HL-60/S4 (cell line): Measurements from ENCODE around the gene VTCN1.
"Not testable (repeated sequence)": the region's sequence is repeated elsewhere in the genome, so short reads cannot be mapped to it uniquely, and the experiment has no call there.

Experiments
- in situ Hi-C: fragments of 300-500 bp; cut with MboI; formaldehyde crosslinking; loops from 2 replicates; pipeline ENCODE4 v1.14.3; 2022; ENCODE audit warnings: low sequenced_read_pairs

The VTCN1 gene

DNA sequence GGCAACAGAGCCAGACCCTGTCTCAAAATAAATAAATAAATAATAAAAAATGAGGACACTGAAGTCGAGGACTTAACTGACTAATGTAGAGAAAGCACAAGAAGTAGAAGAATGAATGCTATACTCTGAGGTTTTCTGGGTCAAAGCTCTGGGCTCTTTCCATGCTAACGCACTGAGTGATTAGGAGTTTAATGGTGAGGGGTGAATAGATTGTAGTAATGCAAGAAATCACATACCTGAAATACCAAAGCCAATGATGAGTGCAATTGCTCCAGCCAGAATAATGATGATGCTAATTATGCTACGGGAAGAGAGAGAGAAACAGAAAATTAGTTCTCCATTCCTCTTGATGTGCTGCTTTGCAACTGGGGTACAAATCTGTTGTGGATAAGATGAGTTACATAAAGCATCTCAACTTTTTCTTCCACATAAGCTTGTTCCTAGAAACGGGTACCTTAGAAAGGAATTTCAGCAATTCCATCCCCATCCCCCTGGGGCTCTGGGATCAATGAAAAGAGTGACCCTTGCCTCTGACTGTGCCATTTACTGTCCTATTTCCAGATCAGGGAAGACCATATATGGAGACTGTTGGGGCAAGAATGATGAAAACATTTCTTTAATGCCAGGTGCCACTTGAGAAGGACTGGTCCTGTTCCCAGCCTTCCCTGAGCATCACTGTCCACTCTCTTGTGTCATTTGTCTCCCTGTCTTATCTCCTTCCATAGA is 40.7 kb downstream of the VTCN1 start:
- in situ Hi-C loops, result no loop called here

DNA sequence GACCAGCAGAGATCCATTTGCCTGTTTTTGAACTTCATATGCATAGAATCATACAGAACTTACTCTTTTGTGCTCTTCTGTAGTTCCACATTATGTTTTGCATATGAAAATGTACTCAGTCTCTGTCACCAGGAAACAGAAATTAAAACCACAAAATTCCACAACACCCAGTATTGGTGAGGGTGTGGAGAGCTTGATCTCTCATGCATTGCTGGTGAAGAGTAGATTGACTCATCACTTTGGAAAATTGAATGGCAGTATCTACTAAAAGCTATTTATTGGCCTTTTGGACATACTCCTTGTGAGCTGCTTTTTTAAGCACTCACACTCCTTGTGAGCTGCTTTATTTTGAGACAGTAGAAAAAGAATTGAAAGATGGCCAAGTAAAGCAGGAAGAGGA is 43.3 kb downstream of the VTCN1 start:
- in situ Hi-C loops, result no loop called here

DNA sequence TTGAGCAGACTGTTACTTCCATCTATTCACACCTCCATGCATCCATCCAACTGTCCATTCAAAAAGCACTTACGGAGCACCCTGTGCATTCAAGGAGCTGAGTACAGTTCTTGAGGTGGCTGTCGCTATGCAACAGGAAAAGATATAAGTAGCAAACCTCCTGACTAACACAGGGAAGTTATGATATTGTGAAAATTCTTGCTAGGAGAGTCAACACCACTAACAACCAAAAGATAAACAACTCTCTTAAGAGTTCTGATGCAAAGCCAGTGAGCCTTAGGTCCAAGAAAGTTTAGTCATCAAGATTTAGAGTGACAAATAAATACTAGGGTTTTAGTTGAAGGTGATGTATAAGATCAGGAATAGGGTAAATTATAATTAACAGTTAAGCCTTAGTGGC is 44.7 kb downstream of the VTCN1 start:
- in situ Hi-C loops, result no loop called here

DNA sequence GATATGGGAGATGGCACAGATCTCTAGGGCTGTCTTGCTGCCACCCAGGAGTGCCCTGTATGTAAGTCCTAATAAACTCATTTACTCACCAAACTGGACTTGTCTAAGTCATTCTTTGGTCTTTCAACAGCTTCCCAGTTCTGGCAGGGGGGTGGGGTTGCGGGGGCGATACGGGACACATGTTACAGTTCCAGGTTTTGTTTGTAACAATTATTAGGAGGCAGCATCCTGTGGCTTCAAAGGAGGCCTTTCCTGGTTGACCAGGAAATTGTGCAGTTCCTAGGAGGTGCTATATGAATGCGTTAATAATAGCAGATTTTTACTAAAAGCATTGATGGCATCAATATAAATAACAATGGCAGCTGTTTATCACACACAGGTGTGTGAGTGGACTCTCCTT is 46.5 kb downstream of the VTCN1 start:
- in situ Hi-C loops, result no loop called here

- in situ Hi-C loops, result no loop called here
These were observed 47.9 kb downstream of the VTCN1 start for GRCh38 chr1:117162816-117163215.

GRCh38 chr1:117161887-117162286 is 48.8 kb downstream of the VTCN1 start:
- in situ Hi-C loops, result no loop called here

DNA sequence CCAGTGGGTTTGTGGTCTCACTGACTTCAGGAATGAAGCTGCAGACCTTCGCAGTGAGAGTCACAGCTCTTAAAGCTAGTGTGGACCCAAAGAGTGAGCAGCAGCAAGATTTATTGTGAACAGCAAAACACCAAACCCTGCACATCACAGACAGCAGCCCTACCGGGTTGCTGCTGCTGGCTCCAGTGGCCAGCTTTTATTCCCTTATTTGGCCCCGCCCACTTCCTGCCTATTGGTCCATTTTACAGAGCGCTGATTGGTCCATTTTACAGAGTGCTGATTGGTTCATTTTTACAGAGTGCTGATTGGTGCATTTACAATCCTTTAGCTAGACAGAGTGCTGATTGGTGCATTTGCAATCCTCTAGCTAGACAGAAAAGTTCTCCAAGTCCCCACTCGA is 59.4 kb downstream of the VTCN1 start:
- in situ Hi-C loops, result not testable (repeated sequence)

GRCh38 chr1:117150316-117150715 is 60.4 kb downstream of the VTCN1 start:
- in situ Hi-C loops, result no loop called here

DNA sequence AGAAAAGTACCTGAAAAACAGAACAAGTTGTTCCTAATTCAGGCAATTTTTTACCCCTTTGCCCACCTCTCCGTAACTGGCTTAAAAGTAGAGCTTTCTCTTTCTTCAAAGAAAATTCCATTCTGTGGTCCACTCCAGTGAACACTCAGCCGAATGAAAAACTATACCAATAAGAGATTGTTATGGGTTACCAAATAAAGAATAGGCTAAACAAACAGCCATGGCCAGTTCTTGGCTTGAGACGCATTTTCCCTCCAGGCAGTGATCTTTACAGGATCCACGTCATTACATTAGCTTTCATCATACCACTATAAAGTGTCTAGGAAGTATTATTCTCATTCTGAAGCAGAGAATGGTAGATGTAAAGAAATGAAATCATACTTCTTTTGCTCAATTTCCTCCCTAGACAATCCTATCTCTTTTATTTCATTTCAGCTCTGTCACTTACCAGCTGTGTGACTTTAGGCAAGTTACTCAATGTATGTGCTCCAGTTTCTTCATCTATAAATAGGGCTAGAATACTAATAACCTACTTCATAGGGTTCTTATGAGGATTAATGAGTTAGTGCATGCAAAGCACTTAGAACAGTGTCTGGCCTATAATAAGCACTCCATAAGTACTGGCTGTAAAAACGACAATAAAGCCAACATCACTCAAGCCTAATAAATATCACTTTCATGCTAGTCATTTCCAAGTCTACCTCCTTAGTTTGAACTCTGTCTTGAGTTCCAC is 62.7 kb downstream of the VTCN1 start:
- in situ Hi-C loops, result no loop called here

- in situ Hi-C loops, result no loop called here
These were observed 63.3 kb downstream of the VTCN1 start for GRCh38 chr1:117147341-117147831.

GRCh38 chr1:117146575-117147340 is 64.0 kb downstream of the VTCN1 start:
- in situ Hi-C loops, result no loop called here

GRCh38 chr1:117146072-117146471 is 64.7 kb downstream of the VTCN1 start:
- in situ Hi-C loops, result no loop called here

- in situ Hi-C loops, result no loop called here
These were observed 66.9 kb downstream of the VTCN1 start for GRCh38 chr1:117143871-117144270.

DNA sequence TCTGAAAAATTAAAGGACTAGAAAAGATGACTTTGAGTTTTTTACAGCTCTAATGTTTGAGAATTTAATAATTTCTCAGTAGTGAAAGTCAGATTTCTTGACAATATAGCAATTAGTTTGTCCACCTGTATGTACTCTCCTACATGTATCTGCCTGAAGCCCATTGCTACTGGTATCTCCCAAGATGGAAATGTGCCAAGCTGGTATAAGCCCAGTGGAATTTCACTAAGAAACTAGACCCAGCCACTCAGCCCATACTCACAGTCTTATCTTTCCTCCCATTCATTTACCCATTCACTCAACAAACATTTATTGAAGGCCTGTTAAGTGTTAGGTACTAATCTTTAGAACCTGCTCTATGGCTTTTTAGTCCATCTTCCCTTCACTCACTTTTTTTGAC is 67.6 kb downstream of the VTCN1 start:
- in situ Hi-C loops, result no loop called here

DNA sequence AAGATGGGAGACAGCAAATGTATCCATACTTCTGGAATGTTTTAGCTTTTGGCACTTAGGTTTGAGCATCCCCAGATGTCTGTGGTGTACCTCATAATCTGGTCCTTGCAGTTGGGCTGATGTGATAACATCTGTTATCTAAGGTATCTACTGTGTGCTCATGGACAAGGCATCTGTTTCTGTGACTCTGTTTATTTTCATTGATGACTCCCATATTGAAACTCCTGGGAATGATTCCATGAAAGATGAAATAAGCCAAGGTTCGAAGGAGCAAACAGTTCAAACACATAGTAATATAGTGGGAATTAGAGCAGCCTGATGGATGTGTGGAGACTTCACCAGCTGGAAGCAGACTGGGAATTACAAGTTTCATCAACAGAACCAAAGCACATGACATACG is 68.5 kb downstream of the VTCN1 start:
- in situ Hi-C loops, result no loop called here

GRCh38 chr1:117138561-117138960 is 72.2 kb downstream of the VTCN1 start:
- in situ Hi-C loops, result no loop called here

DNA sequence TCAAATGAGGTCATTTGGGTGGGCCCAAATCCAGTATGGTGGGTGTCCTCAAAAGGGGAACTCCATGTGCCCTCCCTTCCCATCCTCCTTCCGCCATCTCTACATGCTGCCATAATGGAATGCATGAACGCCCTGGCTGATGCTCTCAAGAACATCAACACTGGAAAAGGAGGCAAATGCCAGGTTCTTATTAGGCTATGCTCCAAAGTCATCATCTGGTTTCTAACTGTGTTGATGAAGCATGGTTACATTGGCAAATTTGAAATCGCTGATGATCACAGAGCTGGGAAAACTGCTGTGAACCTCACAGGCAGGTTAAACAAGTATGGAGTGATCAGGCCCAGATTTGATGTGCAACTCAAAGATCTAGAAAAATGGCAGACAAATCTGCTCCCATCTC is 72.6 kb downstream of the VTCN1 start:
- in situ Hi-C loops, result no loop called here

GRCh38 chr1:117137281-117137855 is 73.4 kb downstream of the VTCN1 start:
- in situ Hi-C loops, result no loop called here

DNA sequence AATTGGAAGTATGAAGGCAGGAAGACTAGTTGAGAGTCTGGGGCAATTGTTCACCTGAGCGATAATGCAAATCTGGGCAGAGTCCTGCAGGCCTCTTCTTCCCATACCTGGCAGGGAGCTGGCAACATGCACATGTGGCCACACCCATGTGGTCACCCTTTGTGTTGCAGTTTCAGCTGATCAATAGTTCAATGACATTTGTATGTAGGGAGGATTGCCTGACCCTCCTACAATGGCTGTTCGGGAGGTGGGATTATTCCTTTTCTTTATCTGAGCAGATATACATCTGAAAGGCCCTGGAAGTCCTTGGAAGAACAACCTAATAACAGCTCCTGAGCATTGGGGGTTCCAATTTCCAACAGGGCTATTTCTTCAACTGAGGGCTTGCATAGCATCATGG is 74.0 kb downstream of the VTCN1 start:
- in situ Hi-C loops, result no loop called here

- in situ Hi-C loops, result no loop called here
These were observed 75.4 kb downstream of the VTCN1 start for GRCh38 chr1:117135329-117135728.

DNA sequence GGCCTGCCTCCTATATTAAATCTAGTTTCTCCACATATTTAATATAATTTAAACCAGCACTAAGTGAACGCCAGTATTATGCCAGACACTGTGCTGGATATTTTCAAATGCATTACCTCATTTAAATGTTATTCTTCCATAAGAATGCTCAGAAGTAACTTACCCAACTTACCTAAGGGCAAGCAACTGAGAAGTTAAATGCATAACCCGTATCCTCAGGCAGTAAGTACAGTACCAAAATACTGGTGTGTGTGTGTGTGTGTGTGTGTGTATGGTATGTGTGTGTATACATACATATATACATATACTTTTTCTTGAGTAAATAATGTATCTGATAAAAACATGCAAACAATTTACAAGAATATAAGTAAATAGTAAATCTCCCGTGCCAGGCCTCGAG is 80.2 kb downstream of the VTCN1 start:
- in situ Hi-C loops, result no loop called here
